Prostate gland (tissue), 2 donors: ENCODE results near the gene NUDT1.

Source experiments
- CTCF ChIP-seq, 4 experiments: fragments of 200-600 bp in 2 of 4; fragments of 450-650 bp in 2 of 4; sonication (generic) in 2 of 4; IDR thresholded peaks; 1 replicate in 3 of 4; 2 replicates in 1 of 4; pipeline ENCODE4 v1.5.1; 2016 to 2019; ENCODE audit warnings: antibody characterized with exemption in 4 of 4, mild to moderate bottlenecking in 2 of 4, moderate library complexity in 2 of 4
- POLR2AphosphoS5 ChIP-seq: sonication (generic); formaldehyde crosslinking; IDR thresholded peaks from one replicate; pipeline ENCODE4 v1.6.1; 2017; ENCODE audit warnings: antibody characterized with exemption

GRCh38 chr7:2242541-2243429 is 759 bp downstream of the NUDT1 start:
- TF ChIP-seq CTCF (IDR thresholded peaks at IDR 0.05) (no peak), POLR2AphosphoS5 (no peak)
